GM18909 (cell line): ENCODE results near the gene EYA4.

Experiments
- ATAC-seq: cut with Tn5 transposase; IDR thresholded peaks from one replicate; pipeline ENCODE4 v1.9.1; 2021; ENCODE audit warnings: mild to moderate bottlenecking; ENCODE audit not compliant: unreplicated experiment, poor library complexity

EYA4 gene

DNA sequence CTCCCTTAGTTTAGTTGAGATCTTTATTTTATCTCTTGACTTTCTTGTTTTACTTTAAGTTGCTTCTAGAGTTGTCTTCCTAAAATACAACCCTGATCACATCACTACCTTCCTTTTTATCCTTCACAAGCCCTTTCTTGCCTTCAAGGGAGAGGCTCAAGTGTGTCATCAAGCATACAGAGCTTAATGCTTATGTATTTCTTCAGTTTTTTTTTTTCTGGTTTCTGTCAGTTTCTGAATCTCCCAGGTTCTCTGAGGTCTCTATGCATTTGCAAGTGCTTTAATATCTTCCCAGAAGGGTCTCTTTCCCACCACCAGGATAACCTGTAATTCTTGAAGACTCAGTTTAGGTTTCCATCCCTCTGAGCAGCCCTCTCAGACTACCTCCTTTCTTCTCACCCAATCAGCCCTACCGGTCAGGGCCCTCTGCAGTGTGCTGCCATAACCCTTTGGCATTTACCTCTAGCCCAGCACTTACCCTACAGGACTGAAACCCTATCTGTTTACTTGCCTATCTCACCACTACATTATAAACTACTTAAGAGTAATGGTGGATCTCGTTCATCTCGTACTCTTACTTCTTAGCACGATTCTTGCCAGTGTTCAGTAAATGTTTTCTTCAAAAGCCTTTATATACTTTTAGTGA lies 36.9 kb downstream of the EYA4 start:
- ATAC-seq, result no peak

DNA sequence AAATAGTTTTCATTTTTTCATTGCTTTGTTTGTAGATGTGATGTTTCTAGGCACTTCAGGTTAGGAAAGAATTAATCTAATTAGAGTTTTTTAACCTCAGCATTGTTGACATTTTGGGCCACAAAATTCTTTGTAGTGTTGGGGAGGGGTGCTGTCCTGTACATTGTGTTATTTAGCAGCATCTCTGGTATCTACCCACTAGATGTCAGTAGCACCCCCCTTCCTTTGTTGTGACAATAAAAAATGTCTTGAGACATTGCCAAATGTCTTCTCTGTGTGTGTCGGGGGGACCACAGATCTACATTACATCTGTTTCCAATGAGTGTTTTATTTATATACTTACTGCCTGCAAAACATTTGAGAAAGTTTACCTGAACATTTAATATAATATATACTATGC lies 45.6 kb downstream of the EYA4 start:
- ATAC-seq, result peak; percentile 41

DNA sequence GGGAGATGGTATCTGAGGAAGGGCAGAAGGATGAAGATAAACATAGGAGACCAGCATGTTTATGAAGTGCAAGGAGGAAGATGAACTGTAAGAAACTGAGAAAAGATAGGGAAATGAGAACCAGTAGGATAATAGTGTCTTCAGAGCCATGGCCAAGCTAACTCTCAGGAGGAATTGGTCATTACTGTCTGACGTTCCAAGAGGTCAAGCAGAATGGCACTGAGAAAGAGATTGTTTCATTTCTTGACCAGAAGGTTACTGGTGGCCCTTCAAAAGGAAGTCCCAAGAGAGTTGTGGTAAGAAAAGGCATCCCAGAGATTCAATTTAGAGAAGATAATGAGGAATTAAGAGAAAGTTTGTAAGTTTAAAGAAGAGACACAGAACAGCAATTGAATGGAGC lies 47.5 kb downstream of the EYA4 start:
- ATAC-seq, result no peak

DNA sequence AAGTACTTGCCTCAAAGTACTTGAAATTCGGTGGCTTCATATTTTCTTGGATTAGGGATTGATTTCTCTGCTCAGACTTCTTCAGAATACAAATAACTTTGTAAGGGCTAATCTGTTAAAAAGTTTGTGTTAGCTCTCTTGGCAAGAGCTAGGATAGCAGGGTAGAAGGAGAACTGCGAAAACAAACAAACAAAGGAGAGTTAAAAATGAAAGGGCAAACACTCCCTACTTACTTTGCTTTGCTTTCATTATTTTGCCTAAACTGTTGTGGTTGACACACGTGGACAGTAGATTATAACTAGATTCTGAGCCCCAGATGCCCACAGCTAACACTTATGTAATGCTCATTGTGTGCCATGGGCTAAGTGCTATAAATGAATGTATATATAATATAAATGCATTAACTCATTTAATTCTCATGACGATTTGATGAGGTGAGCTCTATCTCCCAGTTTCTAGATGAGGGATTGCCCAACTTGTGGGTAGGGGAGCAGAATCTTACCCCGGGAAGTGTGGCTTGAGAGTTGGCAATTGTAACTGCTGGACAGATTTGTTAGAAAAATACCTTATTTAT lies 48.7 kb downstream of the EYA4 start:
- ATAC-seq, result no peak

DNA sequence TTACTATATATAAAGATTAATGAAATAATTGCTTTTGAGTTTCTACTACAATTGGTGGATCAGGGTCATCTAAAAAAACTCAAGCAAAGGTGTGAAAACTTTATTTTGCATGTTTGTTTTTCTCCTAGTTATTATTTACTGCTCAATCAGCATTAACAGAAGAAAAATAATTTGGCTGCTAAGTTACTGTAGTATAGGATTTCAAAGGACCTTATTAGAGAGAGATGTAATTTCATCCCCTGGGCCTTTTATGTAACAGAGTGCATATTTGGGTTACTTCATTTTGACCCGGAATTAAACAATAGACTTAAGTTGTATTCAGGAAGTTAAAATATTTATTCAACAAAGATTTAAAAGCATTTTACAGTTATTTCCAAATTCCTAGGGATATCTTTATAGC lies 49.8 kb downstream of the EYA4 start:
- ATAC-seq, result no peak

DNA sequence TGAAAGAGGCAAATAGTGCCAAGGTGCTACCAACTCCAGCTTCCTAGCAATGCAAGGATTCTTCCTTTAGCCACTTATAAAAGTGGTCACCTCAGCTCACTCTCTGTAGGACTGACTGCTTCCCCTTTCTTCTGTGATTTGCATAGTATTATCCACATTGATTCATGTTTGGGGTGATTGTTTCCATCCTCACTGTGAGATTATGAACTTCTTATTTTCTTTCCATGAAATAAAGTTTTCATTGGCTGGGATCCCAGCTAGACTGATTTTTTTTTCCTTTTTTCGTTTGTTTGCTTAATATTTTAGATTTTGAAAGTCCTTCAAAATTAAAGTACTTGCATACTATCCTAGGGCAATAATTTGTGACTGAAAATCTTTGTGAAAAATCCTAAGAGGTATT lies 50.5 kb downstream of the EYA4 start:
- no peak for ATAC-seq

DNA sequence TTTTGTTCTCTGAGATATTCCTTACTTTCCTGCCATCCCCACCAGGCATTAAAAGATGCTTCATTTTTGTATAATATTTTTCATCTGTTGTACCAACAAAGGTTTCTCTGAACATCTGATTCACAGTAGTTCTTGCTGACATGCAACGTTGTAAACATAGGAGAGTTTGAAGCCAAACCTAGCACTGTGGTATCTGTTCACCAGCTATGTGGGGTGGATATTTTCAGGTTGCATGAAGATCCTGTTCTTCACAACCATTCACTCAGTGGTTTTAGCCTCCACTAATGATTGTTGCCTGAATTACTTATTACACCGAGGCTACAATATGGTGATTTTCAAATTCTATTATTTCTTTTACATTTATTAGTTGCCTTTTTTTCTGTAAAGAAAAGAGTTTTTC lies 56.5 kb downstream of the EYA4 start:
- ATAC-seq, result no peak

DNA sequence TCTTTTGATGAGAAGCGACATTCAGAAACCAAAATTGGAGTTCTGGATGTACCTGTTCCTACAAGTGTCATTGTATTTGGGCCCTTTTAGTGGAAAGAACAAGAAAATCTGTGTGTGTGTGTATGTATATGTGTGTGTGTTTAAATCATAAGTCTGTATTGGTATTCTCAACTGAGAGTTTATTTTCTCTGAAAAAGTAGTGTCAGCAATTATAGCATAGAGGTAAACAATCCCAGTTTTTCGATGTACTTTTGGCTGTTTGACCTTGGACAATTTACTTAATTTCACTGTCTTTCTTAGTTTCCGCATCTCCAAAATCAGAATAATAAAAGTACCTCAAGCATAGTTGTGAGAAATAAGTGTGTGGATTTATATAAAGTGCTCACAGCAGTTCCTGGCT lies 57.2 kb downstream of the EYA4 start:
- no peak for ATAC-seq

DNA sequence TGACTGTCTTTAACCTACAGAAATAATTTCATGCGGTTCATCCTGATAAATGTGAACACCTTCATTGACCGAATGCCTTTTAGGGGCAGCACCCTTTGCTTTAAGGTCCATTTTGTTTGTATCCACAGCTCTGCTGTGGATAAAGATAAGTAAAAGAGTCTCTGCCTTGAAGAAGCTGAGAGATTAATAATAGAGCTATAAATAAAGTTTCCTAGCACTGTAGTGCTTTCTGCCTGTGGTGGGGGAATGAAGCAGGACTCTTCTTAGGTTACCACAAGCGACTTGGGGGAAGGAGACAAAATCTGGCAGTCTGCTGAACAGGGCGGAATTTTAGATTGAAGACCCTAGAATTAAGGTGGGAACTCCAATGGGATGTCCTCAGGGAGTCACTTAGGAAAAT lies 57.6 kb downstream of the EYA4 start:
- ATAC-seq, result no peak

DNA sequence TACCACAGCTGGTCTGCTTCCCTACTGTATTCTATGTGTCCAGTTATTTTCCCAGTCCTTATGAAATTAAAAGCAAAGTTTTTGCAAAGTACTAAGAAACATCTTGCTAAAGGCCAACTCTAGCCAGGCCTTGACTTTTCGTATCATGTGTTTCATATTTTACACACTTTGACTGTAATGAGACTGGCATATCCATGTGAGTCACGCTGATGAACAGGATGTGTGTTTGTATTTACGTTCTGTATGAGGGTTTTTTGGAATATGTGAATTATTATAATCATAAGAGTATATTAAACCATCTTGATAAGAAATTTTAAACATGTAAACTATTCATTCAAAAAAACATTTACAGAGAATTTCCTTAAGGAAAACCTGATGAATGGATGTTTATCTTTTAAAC lies 59.7 kb downstream of the EYA4 start:
- no peak for ATAC-seq

DNA sequence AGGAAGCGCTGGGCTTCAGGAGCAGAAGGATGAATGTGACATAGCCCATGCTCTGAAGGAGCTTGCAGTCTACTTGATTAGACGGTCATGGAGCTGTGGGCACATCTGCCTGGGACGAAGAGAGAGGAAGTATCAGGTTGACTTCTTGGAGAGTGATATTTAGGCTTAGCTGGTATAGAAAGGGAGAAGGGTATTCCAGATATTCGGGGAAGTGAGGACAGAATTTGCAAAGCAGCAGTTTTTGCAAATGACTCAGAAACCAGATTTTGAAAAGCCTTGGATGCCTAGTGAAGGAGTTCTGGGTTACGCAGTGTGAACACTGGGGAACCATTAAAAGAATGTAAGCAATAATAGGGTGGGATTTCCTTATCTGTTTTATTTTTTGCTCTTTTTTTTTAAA lies 60.7 kb downstream of the EYA4 start:
- ATAC-seq, result no peak

DNA sequence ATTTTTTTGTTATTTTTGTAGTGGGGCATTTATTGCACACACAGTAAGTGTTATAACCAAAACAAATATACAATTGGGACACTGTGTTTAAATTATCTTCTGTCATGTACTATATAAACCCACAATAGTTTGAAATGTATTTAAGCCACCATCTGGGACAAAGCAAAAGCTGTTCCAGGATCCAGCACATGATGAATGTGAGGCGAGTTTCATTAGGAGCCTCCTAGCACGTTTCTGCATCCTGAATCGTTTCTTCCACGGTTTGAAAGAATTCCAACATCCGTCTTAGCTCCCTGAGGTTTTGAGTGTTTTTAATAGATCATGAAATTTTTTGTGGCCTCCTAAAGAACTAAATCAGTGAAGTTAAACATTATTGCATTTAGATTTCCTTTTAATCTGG lies 65.8 kb downstream of the EYA4 start:
- ATAC-seq, result no peak

DNA sequence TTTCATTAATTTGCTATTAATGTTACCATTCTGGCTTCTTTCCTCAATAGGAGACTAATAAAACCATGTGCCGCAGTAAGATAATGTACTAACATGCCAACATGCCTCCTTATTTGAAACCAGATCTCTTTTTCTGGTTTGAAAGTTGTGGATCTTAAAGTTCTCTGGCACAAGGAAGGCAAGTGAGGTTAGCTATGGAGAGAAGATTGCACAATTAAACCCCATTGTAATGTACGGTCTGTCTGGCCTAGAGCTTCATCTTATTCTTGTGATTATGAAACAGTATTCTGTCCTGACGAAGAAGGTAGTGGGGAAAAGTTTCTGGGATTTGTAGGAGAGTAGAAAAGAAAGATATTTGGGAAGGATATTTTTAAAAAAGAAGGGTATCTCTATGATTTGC lies 68.4 kb downstream of the EYA4 start:
- no peak for ATAC-seq

DNA sequence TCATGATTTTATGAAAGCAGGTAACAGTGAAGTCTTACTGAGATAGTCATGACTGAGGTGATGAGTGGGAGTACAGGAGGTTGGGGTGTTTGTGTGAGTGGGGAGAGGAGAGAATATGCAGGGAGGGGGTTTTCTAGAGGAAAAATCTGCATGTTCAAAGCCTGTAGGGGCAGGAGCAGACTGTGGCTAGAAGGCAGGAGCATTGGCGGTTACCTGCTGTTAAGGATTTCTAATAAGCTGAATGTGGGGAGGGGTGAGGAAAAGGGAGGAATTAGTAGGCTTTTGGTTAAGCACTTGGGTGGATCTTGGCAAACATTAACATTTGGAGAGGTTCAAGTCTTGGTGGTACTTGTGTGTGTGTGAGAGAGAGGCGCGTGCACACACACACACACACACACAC lies 70.8 kb downstream of the EYA4 start:
- no peak for ATAC-seq

DNA sequence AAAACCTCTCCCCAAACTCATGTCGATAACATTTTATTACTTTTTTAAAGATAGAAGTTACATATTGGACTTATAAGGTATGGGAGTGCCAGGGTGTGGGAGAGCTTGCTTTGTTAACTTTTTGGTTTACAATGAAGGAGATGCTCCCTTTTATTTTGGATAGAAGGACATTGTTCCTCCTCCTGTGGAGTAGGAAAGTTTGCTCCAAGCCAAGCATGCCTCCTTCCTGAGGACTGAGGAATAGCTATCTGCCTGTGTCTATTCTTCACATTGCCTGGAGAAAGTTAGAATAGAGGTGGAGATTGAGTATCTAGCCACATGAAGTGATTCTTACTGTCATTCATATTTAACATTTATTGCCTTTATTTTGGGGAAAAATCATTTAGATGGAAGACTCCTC lies 71.9 kb downstream of the EYA4 start:
- no peak for ATAC-seq

DNA sequence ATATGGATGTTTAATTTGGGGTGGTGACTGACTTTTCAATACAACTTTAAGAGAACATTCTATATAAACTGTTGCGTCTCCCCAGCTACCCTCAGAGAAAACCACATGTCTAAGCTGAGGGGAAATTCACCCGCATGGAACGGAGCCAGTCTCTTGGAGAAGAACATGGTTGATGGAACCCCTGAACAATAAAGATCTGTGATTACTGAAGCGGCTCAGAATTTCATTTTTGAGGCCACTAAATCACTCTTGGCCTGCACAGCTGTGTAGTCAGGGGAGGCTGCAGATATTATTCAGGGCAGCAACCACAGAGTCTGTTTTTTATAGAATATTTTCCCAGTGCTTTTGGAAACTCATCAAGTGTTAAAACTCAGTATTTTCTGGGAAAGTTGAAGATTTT lies 73.8 kb downstream of the EYA4 start:
- ATAC-seq, result no peak

DNA sequence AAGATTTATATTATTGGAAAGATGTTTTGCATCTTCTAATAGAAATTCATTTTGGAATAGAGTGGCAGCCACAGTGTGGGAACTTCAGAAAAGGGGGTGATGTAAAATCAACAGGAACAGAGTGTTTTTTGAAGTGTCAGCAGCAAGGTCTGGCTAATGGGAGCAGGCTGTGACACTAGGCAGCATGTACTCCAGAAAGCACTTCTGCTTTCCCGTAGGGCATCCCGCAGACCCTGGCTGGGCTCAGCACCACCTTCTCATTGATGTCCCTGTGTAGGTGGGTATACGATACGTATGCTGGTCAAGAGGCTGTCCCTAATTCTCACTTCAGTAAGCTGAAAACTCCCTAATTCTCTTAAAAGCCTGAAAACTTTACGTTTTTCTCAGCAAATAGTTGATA lies 74.7 kb downstream of the EYA4 start:
- ATAC-seq, result no peak

DNA sequence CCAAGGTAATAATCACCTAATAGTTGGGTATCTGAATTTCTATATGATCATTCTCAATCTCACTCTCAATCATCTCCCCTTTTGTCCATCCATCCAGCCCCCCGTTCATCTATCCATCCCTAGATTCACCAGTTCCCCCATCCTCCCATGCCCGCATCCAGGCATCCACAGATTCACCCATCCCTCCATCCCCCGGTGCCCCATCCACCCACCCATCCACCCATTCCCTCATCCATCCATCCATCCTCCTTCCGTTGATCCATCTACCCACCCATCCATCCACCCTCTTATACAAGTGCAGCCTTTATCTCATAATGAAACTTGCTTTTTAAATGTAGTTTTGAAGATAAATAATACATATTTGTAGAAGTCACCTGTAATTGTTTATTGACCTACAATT lies 76.5 kb downstream of the EYA4 start:
- no peak for ATAC-seq

DNA sequence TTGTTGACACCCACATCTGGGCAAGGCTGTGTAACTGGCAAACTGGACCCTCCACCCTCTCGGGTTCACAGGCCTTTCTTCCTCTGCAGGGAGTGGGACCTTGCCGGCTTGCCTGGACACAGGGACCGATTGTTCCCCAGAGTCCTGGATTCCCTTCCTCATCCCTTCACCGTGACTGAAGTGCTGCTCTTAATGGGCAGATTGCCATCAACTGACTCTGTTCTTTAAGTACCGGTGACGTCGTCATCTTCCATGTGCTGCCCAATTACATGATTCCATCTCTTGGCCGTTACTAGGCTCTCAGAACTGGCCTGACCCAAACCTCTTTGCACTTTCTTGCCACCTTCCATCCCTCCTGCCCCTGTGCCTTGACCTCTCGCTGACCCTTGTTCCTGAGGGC lies 85.4 kb downstream of the EYA4 start:
- ATAC-seq, result no peak

DNA sequence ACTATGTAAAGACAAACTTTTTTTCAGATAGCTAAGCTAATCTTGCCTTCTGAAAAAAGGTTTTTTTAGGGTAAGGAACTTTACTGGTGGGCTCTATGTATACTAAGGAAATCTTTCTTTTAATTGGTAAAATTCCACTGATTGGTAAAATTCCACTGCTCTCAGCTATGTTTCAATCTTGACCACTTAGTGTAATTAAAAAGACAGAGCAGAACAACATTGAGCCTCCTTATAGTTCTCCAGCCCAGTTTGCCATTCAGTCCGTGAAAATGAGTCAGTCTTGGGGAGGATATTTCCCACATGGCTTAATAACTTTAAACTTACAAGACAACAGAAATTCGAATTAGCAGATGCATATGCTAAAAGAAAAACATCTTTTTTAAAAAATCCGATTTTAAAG lies 92.7 kb downstream of the EYA4 start:
- ATAC-seq, result no peak

DNA sequence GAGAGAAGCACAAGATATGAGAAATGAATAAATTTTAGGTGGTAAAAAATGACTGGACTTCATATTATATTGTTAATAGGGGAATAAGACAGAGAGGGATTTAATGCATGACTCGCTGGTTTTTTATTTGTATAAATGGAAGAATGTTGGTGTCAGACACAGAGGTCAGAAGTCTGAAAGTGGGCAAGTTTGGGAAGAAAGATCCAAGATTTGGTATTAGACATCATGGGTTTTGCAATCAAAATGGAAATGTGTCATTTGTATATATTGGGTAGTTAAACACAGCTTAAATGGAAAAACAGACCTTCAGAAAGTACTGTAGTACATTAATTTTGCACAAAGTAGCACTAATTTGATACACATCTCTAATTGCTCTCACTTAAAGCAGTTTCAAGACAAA lies 96.2 kb downstream of the EYA4 start:
- ATAC-seq, result no peak

DNA sequence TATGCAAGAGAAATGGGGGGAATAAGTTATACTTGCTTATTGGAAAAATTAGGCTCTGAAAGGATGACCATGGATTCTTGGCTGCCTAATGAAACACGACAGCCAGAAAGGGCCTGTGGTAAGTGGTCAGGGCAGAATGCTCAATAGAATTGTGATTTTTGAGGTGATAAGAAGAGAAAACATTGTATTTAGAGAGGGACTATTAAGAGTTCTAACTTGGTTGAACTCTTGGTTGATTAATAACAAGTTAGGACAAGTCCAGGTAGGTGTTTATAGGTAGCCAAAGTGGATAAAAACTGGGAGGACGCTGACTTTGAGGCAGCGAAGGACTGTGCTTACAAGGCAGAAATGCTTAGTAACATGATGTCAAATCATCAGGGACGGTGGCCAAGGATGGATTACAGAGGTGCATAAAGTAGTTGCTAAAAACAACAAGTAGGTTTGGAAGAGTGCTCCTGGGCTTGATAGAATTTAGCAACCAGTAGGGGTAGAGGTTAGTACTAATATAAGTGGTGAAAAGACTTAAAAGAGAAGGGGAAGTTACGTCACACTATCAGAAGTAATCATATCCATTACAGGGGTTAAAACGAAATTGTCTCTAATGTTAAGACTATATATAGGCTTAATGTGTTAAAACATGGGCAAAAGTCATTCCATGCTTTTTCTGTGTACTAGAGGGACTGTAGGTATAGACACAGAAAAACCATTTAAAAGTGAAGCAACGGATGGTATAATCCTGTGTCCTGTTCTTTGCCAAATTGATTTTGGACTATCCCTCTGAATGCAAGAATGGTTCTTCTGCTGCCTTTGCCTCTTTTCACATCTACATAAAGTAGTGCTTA lies 98.6 kb downstream of the EYA4 start:
- no peak for ATAC-seq
